UCSD-AML1 (cell line): ENCODE results near the gene FAM120AOS.

Experiments used
- DNase-seq: peaks from one replicate; lab custom pipeline; 2025; ENCODE audit not compliant: unreplicated experiment; lab: John Stamatoyannopoulos, UW

Gene FAM120AOS

DNA sequence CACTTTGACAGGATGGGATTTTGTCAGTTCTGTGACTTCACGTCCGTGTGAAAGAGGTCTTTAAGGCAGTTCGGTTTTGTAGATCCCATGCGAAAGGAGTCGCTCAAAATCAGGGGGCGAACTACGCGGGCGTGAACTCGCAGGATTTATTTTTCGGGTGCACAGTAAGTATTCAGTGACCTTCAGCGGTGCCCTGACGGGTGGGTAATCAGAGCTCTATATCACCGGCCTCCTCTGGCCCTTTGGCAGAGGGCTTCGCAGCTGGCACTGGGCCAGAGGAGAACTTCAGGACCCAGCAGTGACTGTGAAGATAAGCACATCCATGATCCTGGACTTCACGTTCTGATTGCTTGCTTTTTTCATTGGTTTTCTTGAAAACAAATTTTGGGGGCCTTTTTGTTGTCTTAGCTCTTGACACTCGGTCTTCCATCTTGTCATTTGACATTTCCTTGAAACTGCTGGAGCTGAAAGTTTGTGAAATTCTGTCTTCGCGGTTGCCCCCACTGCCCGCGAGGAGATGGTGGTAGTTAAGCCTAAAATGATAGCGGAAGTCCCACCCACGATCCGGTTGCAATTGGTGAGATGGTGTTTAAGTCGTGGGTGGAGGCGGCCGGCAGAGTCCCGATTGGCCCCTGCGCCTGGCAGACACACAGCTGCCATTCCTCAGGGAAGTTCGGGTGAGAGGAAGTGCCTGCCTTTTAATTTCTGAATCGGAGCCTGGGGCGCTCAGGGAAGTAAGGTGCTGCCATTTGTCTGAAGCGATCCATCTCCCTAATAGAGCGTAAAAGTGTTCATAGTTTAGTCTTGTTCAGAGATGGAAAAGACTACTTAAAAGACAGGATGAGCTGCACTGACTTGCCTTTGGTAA, at the start of gene FAM120AOS:
TSS of gene FAM120AOS (minus strand) at position 535 of the 868 bp plus-strand sequence. CDS start 872 bp downstream, outside the sequence.
- DNase-seq = peak; percentile 88

GRCh38 chr9:93501406-93501805, 48.0 kb upstream of the FAM120AOS start:
- no peak for DNase-seq

DNA sequence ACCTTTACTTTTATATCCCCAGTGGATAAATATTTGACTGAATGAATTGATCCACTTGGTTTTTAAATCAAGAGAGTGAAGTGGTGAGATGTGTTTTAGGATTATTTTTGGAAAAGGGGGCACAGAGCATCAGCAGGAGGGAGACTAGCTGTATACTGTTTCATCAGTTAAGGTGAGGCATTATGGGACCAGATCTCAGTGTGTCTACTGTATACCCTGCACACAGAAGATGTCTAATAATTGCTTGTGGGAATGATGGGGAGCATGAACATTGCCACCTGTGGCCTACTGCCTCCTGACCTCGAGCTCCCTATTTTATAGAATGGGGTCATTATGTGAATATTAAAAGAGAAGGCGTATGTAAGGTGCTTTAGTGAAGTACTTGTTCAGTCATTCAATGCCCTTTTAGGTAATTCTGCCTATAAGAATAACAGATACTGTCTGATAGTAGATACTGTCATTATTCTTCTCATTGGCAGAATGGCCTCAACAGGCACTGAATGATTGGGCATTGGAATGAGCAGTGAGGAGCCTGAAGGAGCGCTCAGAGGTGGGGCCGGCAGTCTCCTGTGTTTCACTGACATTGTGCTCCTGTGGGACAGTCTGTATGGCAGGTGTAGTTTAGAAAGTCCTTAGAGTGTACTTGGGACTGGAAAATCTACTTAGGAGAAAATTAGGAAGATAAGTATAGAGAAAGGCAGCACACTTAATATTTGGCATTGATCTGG, 47.4 kb upstream of the FAM120AOS start:
- no peak for DNase-seq

DNA sequence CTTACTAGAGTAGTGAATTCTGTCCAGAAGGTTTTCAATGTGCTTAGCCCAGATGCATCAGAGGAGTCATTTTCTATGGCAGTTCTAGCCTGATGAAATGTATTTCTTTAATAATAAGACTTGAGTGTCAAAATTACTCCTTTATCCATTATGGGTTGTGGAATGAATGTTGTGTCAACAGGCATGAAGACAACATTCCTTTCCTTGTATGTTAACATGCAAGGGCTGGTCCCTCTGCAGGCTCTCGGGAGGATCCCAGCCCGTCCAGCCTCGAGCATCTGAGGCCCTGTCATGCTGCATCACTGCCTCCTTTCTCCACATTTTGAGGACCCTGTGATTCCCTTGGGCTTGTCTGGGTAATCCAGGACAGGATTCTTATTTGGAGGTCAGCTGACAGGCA, 42.9 kb upstream of the FAM120AOS start:
- no peak for DNase-seq

GRCh38 chr9:93493949-93494348, 40.6 kb upstream of the FAM120AOS start:
- DNase-seq = no peak

- no peak for DNase-seq
Observed at GRCh38 chr9:93492327-93492726, 38.9 kb upstream of the FAM120AOS start.

GRCh38 chr9:93491593-93492232, 38.3 kb upstream of the FAM120AOS start:
- no peak for DNase-seq

GRCh38 chr9:93488244-93488643, 34.9 kb upstream of the FAM120AOS start:
- no peak for DNase-seq

DNA sequence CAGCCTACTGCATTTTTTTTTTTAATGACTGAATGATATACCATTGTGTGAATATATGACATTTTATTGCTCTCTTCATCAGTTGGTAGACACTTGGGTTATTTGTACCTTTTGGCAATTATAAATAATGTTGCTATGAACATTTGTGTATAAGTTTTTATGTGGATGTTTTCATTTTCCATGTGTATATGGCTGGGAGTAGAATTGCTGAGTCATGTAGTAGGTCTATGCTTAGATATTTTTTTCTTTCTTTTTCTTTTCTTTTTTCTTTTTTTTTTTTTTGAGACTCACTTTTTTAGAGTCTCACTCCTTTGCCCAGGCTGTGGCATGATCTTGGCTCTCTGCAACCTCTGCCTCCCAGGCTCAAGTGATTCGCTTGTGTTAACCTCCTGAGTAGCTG, 32.9 kb upstream of the FAM120AOS start:
- no peak for DNase-seq

DNA sequence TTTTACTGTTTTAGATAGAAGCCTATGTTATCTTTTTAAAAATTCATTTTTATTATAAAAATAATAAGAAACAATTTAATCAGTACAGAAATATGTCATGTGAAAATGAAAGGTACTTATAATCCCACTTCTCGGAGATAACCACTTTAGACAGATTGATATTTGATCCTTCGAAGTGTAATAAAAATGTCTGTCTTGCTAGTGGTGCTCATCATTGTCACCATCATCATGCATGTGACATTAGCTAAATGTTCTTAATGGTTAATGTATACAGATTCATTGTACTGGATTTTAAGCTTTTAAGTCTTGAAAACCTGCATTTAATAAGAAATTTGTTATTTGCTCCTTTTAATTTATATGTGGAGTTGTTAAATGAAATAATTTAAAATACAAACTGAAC, 30.1 kb upstream of the FAM120AOS start:
- no peak for DNase-seq

GRCh38 chr9:93480728-93481324, 27.4 kb upstream of the FAM120AOS start:
- DNase-seq = no peak

DNA sequence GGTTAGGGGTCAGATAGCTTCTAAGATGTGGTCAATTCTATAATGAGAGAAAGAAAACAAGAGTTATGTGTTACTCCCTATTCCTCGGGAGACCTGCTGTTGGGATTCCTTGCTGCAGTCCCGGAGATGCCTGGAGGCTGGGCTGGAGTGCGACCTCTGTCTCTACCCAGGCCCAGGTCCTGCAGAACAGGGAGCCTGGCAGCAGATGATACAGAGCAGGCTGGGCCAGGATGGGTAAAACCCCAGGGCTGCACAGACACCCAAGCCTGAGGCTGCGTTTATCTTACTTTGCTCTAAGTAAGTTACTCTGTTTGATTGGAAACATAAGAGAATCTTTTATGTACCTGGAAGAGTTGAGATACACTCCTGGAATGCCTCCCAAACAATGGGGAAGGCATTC, 26.9 kb upstream of the FAM120AOS start:
- no peak for DNase-seq

DNA sequence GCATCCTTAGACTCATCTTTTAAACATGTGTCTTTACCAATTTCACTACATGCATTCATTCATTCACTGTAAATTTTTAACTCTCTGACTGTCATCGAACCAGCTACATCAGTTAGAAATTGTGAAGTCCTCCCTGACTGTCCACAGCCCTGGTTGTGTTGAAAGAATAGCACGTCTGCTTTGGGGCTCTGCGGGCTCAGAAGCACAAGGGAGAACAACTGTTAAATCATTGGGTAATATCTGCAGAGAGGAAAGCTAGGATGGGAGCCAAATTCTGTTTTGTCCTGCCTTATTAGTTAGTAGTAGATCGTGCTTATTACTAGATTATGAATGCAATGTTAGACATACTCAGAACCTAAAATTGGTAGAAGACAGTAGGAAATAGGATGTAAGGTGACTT, 26.3 kb upstream of the FAM120AOS start:
- DNase-seq = no peak

GRCh38 chr9:93477397-93477796, 24.0 kb upstream of the FAM120AOS start:
- DNase-seq = no peak

DNA sequence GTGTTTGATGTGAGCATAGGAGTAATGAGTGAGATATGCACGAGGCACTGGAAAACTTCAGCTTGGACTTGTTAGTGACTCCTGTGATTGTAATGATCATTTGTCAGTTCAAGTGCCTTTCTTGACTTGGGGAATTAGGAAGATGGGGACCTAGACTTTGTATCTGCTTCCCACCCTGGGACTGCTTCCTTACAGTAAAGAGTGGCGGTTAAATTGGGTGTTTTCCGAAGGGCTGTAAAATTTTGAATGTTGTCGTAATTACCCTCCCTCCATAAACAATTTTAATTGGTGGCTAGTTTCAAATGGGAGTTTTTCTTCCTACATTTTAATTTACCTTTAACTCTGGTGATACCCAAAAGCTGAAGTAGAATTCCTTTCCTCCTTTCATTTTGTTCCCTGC, 23.5 kb upstream of the FAM120AOS start:
- no peak for DNase-seq

DNA sequence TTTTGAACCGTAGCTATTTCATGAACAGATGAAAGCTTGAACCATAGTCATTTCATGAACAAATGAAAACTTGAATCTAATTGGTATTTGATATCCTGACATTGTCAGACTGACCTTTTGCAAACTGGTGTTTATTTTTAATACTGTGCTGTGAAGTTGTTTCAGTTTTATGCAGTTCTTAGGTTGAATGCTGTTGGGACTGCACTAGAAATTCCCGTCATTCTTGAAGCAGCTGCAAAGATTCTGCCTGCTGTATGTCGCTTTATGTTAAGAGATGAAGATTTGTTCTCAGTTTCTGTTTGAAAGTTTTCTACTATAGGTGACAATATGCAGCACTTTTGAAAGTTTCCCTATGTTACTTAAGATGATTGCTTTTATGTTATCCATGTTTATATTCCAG, 22.5 kb upstream of the FAM120AOS start:
- no peak for DNase-seq

- no peak for DNase-seq
Observed at GRCh38 chr9:93475108-93475507, 21.7 kb upstream of the FAM120AOS start.

- no peak for DNase-seq
Observed at GRCh38 chr9:93473411-93473810, 20.0 kb upstream of the FAM120AOS start.

DNA sequence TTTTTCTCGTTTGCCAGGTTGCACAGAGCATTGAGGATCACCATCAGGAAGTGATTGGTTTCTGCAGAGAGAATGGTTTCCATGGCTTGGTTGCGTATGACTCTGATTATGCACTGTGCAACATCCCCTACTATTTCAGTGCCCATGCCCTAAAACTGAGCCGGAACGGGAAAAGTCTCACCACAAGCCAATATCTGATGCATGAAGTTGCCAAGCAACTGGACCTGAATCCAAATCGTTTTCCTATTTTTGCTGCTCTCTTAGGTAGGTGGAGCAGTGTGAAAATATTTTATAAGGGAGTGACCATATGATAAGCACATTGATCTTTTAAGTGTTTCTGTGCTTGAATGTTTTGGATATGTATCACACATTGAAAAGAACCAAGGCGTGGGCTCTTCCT, 17.7 kb upstream of the FAM120AOS start:
- no peak for DNase-seq

GRCh38 chr9:93470391-93470790, 17.0 kb upstream of the FAM120AOS start:
- DNase-seq = no peak

- DNase-seq = no peak
Observed at GRCh38 chr9:93468763-93469456, 15.5 kb upstream of the FAM120AOS start.
